GM23338 (cell line): Measurements from ENCODE around the gene NHERF1. TPM values are rescaled to one million over a fixed set of nuclear protein-coding genes. Genes with fewer than 3 reads are reported as not detected.

Source experiments
- ATAC-seq: fragments of 200-7000 bp; cut with Tn5 transposase; 3 replicates; pipeline ENCODE4 v1.9.1; 2020
- DNase-seq: peaks from one replicate; pipeline ENCODE4 v3.0.0-alpha.2; 2015; ENCODE audit warnings: low spot score
- H2AFZ ChIP-seq: fragments of 200-600 bp; sonication (generic); 2 replicates; pipeline ENCODE4 v1.8.0; 2016; ENCODE audit warnings: antibody characterized with exemption, mild to moderate bottlenecking, moderate library complexity
- H3F3A ChIP-seq: fragments of 200-600 bp; sonication (generic); replicated peaks from 2 replicates; pipeline ENCODE4 v1.8.0; 2017; ENCODE audit warnings: antibody characterized with exemption, mixed run types, low read depth
- H3K27ac ChIP-seq: fragments of 200-600 bp; sonication (generic); 2 replicates; pipeline ENCODE4 v1.6.1; 2016; ENCODE audit warnings: low read depth
- H3K27me3 ChIP-seq: fragments of 200-600 bp; sonication (generic); 2 replicates; pipeline ENCODE4 v1.8.0; 2016; ENCODE audit warnings: mild to moderate bottlenecking, mixed run types, moderate library complexity; ENCODE audit not compliant: insufficient read depth
- H3K36me3 ChIP-seq: fragments of 200-600 bp; sonication (generic); 2 replicates; pipeline ENCODE4 v1.8.0; 2016; ENCODE audit warnings: mild to moderate bottlenecking; ENCODE audit not compliant: insufficient read depth
- H3K4me1 ChIP-seq: fragments of 200-600 bp; sonication (generic); 2 replicates; pipeline ENCODE4 v1.8.0; 2016; ENCODE audit warnings: mild to moderate bottlenecking, moderate library complexity; ENCODE audit not compliant: insufficient read depth
- H3K4me2 ChIP-seq: fragments of 200-600 bp; sonication (generic); 2 replicates; pipeline ENCODE4 v1.7.1; 2017; ENCODE audit warnings: mixed run types
- H3K4me3 ChIP-seq: fragments of 200-600 bp; sonication (generic); 2 replicates; pipeline ENCODE4 v1.6.1; 2016; ENCODE audit warnings: mixed run types
- H3K79me2 ChIP-seq: fragments of 200-600 bp; sonication (generic); replicated peaks from 2 replicates; pipeline ENCODE4 v1.8.0; 2017; ENCODE audit warnings: mild to moderate bottlenecking; ENCODE audit not compliant: insufficient read depth
- H3K9me2 ChIP-seq: fragments of 200-600 bp; sonication (generic); 2 replicates; pipeline ENCODE4 v1.8.0; 2017; ENCODE audit not compliant: insufficient read depth
- H4K20me1 ChIP-seq: fragments of 200-600 bp; sonication (generic); replicated peaks from 2 replicates; pipeline ENCODE4 v1.8.0; 2017; ENCODE audit warnings: mild to moderate bottlenecking; ENCODE audit not compliant: insufficient read depth
- H3K27ac Mint-ChIP-seq: 2 replicates; pipeline ENCODE4 v1.8.0; 2020; ENCODE audit warnings: inconsistent platforms, mild to moderate bottlenecking, moderate library complexity, mixed read lengths
- H3K27me3 Mint-ChIP-seq: 3 replicates; pipeline ENCODE4 v1.8.0; 2022; ENCODE audit warnings: low read depth, mild to moderate bottlenecking, moderate library complexity, mixed read lengths, inconsistent platforms; ENCODE audit not compliant: insufficient read depth, poor library complexity
- H3K36me3 Mint-ChIP-seq: 3 replicates; pipeline ENCODE4 v1.8.0; 2021; ENCODE audit warnings: low read depth, mild to moderate bottlenecking, inconsistent platforms, moderate library complexity, mixed read lengths
- H3K4me1 Mint-ChIP-seq: 3 replicates; pipeline ENCODE4 v1.8.0; 2020; ENCODE audit warnings: mild to moderate bottlenecking, inconsistent platforms, mixed read lengths
- H3K4me3 Mint-ChIP-seq: 3 replicates; pipeline ENCODE4 v1.8.0; 2021; ENCODE audit warnings: moderate library complexity, mild to moderate bottlenecking, inconsistent platforms, mixed read lengths
- H3K9me3 Mint-ChIP-seq: 3 replicates; pipeline ENCODE4 v1.8.0; 2020; ENCODE audit warnings: moderate library complexity, mild to moderate bottlenecking, inconsistent platforms, mixed read lengths
- CREB1 ChIP-seq: fragments of 250-450 bp; sonication (Bioruptor Pico); IDR thresholded peaks from 2 replicates; pipeline ENCODE4 v1.5.0; 2020; ENCODE audit warnings: low read depth, mild to moderate bottlenecking, moderate library complexity
- ETS1 ChIP-seq: IDR thresholded peaks from 2 replicates; pipeline ENCODE4 v1.6.1; 2016; ENCODE audit warnings: antibody characterized with exemption
- EZH2 ChIP-seq: fragments of 200-600 bp; sonication (generic); IDR thresholded peaks from one replicate; pipeline ENCODE4 v1.8.0; 2017; ENCODE audit warnings: antibody characterized with exemption, mild to moderate bottlenecking, low read depth; ENCODE audit not compliant: unreplicated experiment
- EZH2phosphoT487 ChIP-seq: fragments of 200-600 bp; sonication (generic); IDR thresholded peaks from one replicate; pipeline ENCODE4 v1.8.1; 2018; ENCODE audit warnings: antibody characterized with exemption; ENCODE audit not compliant: unreplicated experiment
- JUNB ChIP-seq: IDR thresholded peaks from one replicate; pipeline ENCODE4 v1.6.1; 2016; ENCODE audit warnings: antibody characterized with exemption; ENCODE audit not compliant: unreplicated experiment
- NANOG ChIP-seq: IDR thresholded peaks from 2 replicates; pipeline ENCODE4 v1.6.1; 2016; ENCODE audit warnings: antibody characterized with exemption, borderline replicate concordance
- POLR2AphosphoS5 ChIP-seq: IDR thresholded peaks from 2 replicates; pipeline ENCODE4 v1.6.1; 2016; ENCODE audit warnings: antibody characterized with exemption, low read depth
- REST ChIP-seq: IDR thresholded peaks from one replicate; pipeline ENCODE4 v1.6.1; 2018; ENCODE audit warnings: antibody characterized with exemption; ENCODE audit not compliant: unreplicated experiment
- STAT1 ChIP-seq: IDR thresholded peaks from one replicate; pipeline ENCODE4 v1.6.1; 2016; ENCODE audit warnings: antibody characterized with exemption; ENCODE audit not compliant: unreplicated experiment
- ZNF114 ChIP-seq: fragments of 250-450 bp; sonication (Bioruptor Pico); IDR thresholded peaks from 2 replicates; pipeline ENCODE4 v1.5.0; 2020; ENCODE audit warnings: mild to moderate bottlenecking, moderate library complexity
- ZNF331 ChIP-seq: fragments of 250-450 bp; sonication (Bioruptor Pico); IDR thresholded peaks from 2 replicates; pipeline ENCODE4 v1.5.0; 2020; ENCODE audit warnings: low read depth, mild to moderate bottlenecking, moderate library complexity
- polyA plus RNA-seq: library from polyadenylated mRNA; unstranded; fragments of >200 nt; fragmentation: Nextera tagmentation; extraction: Ambion mirVana; gene quantifications from 2 replicates; pipeline ENCODE4 v1.2.1, GENCODE V29; 2016
- total RNA-seq: library from RNA; depleted of rRNA; stranded (reverse); fragments of >200 nt; shearing (Covaris generic); gene quantifications from 2 replicates; pipeline ENCODE4 v1.2.3, GENCODE V29; 2014
- TF ChIP-seq, protein P1 (sequence below), 2 experiments: fragments of 200-600 bp in 1 of 2; sonication (generic) in 1 of 2; conservative IDR thresholded peaks; 2 replicates each; pipeline versions ENCODE4 v1.5.1 to v1.6.1; 2016 to 2017; ENCODE audit warnings: antibody characterized with exemption in 2 of 2, low read depth in 2 of 2, mild to moderate bottlenecking in 2 of 2, moderate library complexity in 1 of 2
- TF ChIP-seq, protein P2 (sequence below): fragments of 250-450 bp; sonication (Bioruptor Pico); IDR thresholded peaks from 2 replicates; pipeline ENCODE4 v1.5.0; 2020; ENCODE audit warnings: mild to moderate bottlenecking, moderate library complexity

NHERF1 gene
- total and polyA plus RNA-seq, 2 experiments from 2014 or later = 48.8 to 100 TPM

DNA sequence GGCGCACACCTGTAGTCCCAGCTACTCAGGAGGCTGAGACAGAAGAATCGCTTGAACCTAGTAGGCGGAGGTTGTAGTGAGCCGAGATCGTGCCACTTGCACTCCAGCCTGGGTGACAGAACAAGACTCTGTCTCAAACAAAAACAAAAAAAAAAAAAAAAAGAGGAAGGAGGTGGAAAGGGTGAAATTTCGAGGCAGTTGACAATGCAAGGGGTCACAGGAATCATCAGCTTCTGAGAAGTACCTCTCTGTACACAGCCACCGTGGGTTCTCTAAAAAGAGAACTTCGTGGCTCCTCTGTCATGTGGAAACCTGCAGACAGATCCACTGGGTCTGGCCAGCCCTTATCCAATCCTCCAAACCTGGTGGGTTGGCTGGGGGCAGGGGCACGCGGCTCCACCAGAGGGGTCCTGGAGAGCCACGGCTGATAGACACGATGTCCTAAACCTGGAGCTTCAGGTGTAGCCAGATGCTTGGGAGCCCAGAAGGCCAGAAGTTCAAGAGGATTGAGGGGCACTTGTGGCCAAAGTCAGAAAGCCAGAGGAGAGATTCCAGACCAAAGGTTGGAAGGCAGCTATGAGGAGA, 35.2 kb upstream of the NHERF1 start:
- Histone ChIP-seq H3K9me2 (no peaks in the 10 kb centered on the region), H3K27ac (no peak overlapping the region), H3K79me2 (no peaks in the 10 kb centered on the region), H3K4me2 (no peak overlapping the region), H4K20me1 (no peaks in the 10 kb centered on the region), H3K4me1 (no peaks in the 10 kb centered on the region), H3K4me3 (no peak overlapping the region), H3K27me3 (no peaks in the 10 kb centered on the region), H3F3A (no peaks in the 10 kb centered on the region), H3K36me3 (no peaks in the 10 kb centered on the region), H2AFZ (no peak overlapping the region)
- no peaks in the 10 kb centered on the region for H3K9me3 Mint-ChIP-seq
- peaks cover 2% of the 10 kb centered on the region; the same call in 1 of the 3 replicates for H3K4me1 Mint-ChIP-seq
- no peak overlapping the region for H3K4me3 Mint-ChIP-seq
- ATAC-seq (no peak), DNase-seq (no peak)
- peaks cover 8% of the 10 kb centered on the region for H3K27me3 Mint-ChIP-seq
- TF ChIP-seq STAT1 (no peak), NANOG (no peak), ZNF331 (CRISPR knock-in tag) (no peak), EZH2 (no peak), EZH2phosphoT487 (no peak), ETS1 (no peak), ZNF114 (no peak), JUNB (no peak), CREB1 (no peak), REST (no peak), POLR2AphosphoS5 (no peak)
- TF ChIP-seq, protein P1, sequence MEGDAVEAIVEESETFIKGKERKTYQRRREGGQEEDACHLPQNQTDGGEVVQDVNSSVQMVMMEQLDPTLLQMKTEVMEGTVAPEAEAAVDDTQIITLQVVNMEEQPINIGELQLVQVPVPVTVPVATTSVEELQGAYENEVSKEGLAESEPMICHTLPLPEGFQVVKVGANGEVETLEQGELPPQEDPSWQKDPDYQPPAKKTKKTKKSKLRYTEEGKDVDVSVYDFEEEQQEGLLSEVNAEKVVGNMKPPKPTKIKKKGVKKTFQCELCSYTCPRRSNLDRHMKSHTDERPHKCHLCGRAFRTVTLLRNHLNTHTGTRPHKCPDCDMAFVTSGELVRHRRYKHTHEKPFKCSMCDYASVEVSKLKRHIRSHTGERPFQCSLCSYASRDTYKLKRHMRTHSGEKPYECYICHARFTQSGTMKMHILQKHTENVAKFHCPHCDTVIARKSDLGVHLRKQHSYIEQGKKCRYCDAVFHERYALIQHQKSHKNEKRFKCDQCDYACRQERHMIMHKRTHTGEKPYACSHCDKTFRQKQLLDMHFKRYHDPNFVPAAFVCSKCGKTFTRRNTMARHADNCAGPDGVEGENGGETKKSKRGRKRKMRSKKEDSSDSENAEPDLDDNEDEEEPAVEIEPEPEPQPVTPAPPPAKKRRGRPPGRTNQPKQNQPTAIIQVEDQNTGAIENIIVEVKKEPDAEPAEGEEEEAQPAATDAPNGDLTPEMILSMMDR (conservative IDR thresholded peaks at IDR 0.05; ENCODE audit: low read depth in 2 of 2) = no peak
- TF ChIP-seq, protein P2, sequence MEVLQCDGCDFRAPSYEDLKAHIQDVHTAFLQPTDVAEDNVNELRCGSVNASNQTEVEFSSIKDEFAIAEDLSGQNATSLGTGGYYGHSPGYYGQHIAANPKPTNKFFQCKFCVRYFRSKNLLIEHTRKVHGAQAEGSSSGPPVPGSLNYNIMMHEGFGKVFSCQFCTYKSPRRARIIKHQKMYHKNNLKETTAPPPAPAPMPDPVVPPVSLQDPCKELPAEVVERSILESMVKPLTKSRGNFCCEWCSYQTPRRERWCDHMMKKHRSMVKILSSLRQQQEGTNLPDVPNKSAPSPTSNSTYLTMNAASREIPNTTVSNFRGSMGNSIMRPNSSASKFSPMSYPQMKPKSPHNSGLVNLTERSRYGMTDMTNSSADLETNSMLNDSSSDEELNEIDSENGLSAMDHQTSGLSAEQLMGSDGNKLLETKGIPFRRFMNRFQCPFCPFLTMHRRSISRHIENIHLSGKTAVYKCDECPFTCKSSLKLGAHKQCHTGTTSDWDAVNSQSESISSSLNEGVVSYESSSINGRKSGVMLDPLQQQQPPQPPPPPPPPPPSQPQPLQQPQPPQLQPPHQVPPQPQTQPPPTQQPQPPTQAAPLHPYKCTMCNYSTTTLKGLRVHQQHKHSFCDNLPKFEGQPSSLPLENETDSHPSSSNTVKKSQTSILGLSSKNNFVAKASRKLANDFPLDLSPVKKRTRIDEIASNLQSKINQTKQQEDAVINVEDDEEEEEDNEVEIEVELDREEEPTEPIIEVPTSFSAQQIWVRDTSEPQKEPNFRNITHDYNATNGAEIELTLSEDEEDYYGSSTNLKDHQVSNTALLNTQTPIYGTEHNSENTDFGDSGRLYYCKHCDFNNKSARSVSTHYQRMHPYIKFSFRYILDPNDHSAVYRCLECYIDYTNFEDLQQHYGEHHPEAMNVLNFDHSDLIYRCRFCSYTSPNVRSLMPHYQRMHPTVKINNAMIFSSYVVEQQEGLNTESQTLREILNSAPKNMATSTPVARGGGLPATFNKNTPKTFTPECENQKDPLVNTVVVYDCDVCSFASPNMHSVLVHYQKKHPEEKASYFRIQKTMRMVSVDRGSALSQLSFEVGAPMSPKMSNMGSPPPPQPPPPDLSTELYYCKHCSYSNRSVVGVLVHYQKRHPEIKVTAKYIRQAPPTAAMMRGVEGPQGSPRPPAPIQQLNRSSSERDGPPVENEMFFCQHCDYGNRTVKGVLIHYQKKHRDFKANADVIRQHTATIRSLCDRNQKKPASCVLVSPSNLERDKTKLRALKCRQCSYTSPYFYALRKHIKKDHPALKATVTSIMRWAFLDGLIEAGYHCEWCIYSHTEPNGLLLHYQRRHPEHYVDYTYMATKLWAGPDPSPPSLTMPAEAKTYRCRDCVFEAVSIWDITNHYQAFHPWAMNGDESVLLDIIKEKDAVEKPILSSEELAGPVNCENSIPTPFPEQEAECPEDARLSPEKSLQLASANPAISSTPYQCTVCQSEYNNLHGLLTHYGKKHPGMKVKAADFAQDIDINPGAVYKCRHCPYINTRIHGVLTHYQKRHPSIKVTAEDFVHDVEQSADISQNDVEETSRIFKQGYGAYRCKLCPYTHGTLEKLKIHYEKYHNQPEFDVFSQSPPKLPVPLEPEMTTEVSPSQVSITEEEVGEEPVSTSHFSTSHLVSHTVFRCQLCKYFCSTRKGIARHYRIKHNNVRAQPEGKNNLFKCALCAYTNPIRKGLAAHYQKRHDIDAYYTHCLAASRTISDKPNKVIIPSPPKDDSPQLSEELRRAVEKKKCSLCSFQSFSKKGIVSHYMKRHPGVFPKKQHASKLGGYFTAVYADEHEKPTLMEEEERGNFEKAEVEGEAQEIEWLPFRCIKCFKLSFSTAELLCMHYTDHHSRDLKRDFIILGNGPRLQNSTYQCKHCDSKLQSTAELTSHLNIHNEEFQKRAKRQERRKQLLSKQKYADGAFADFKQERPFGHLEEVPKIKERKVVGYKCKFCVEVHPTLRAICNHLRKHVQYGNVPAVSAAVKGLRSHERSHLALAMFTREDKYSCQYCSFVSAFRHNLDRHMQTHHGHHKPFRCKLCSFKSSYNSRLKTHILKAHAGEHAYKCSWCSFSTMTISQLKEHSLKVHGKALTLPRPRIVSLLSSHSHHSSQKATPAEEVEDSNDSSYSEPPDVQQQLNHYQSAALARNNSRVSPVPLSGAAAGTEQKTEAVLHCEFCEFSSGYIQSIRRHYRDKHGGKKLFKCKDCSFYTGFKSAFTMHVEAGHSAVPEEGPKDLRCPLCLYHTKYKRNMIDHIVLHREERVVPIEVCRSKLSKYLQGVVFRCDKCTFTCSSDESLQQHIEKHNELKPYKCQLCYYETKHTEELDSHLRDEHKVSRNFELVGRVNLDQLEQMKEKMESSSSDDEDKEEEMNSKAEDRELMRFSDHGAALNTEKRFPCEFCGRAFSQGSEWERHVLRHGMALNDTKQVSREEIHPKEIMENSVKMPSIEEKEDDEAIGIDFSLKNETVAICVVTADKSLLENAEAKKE (CRISPR knock-in tag) = no peak
- no peak overlapping the region for H3K27ac Mint-ChIP-seq
- no peaks in the 10 kb centered on the region for H3K36me3 Mint-ChIP-seq
